Renal cortex interstitium (tissue), 11 donors: ENCODE results near the gene ITGB1BP2. TPM values are rescaled to one million over a fixed set of nuclear protein-coding genes. Genes with fewer than 3 reads are reported as not detected.
A peak's percentile ranks its signal among the peaks of the same experiment; 100 is the strongest.
"Not testable (repeated sequence)": the region's sequence is repeated elsewhere in the genome, so short reads cannot be mapped to it uniquely, and the experiment has no call there.

Experiments
- DNase-seq, 11 donors: peaks; one replicate each; pipeline ENCODE4 v3.0.0-alpha.2; 2013; ENCODE audit warnings: low read depth in 9 of 11, low spot score in 4 of 11; ENCODE audit errors: extremely low read depth in 1 of 11
- polyA plus RNA-seq, 3 donors: library from polyadenylated mRNA; unstranded; fragments of 120-200 nt; gene quantifications; one replicate each; pipeline ENCODE4 v1.2.1, GENCODE V29; 2013; ENCODE audit not compliant: insufficient read length in 3 of 3

Gene ITGB1BP2
- polyA plus RNA-seq, 3 donors, result 1.3 to 1.7 (median 1.5) TPM

DNA sequence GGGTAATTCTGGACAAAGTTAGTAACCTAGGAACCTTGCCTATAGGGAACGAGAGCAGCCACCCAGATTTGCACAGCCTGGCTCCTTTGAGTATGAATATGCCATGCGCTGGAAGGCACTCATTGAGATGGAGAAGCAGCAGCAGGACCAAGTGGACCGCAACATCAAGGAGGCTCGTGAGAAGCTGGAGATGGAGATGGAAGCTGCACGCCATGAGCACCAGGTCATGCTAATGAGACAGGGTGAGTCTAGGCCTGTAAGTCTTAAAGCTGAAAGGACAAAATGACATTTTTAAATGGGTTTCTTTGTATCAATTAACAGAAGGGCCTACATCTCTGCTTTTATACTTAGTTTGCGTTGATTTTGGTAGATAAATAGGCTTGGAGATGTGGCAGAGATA is 4.7 kb upstream of the ITGB1BP2 start:
- no peak for DNase-seq

DNA sequence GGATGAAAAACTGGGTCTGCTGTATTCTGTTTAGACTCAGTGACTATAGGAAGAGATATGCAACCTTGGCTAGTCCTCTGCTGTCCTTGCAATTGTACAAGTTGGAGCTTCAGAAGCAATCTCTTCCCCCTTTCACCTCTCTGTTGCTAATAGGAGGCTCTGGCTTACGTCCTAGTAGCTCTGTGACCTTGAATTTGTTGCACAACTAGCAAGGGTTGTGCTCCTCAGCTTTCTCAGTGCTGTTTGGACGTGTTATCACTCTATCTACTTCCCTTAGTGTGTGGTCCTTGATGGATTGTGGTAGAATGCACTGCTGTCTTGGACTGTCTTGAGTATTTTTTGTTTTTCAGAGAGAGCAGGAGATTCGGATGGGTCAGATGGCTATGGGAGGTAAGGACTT is 3.4 kb upstream of the ITGB1BP2 start:
- no peak for DNase-seq

DNA sequence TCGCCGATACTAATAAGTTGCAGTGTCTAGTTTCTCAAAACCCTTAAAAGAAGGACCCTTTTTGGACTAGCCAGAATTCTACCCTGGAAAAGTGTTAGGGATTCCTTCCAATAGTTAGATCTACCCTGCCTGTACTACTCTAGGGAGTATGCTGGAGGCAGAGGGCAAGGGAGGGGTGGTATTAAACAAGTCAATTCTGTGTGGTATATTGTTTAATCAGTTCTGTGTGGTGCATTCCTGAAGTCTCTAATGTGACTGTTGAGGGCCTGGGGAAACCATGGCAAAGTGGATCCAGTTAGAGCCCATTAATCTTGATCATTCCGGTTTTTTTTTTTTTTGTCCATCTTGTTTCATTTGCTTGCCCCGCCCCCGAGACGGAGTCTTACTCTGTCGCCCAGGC is 1.5 kb upstream of the ITGB1BP2 start:
- not testable (repeated sequence) for DNase-seq

DNA sequence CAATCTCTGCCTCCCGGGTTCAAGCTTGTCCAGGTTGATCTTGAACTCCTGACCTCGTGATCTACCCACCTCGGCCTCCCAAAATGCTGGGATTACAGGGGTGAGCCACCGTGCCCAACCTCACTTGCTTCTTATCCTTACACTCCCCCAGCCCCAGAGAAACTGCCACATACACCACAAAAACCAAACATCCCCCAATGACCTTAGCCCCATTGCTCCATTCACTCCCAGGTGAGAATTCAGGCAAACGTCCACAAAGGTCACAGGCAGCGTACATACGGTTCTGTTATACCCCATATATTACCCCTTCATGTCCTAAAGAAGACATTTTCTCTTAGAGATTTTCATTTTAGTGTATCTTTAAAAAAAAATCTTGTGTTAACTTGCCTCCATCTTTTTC is 1.1 kb upstream of the ITGB1BP2 start:
- DNase-seq, result not testable (repeated sequence)

DNA sequence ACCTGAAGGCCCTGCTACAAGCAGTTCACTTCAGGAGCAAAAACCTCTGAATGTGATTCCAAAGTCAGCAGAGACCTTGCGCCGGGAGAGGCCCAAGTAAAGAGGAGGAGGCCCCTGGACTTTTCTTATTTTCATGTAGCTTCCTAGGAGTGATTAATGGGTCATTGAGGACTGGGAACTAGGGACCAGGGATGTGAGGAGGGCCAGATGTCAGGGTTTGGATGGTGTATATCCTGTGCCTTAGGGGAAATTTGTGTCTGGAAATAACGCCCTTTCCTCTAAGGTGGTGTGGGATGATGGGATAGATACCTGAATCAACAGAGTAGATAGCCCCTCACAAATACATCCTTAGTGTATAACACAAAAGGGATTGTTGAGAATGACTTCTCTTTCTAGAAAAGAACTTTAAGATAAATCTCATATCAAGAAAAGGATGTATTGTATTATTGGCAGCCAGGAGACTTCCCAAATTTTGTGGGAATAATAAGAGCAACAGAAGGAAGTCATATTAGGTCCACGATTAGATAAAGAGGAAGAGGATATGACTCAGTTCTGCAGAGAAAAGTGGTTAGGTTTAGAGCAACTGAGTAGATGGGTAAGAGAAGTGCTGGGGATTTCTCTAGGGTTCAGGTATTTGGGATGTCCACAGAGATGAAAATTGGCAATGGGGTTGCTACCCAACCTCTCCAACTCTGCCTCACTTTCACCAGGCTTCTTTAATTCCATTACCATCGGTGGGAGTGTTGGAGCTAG is 1.1 kb downstream of the ITGB1BP2 start:
- no peak for DNase-seq

DNA sequence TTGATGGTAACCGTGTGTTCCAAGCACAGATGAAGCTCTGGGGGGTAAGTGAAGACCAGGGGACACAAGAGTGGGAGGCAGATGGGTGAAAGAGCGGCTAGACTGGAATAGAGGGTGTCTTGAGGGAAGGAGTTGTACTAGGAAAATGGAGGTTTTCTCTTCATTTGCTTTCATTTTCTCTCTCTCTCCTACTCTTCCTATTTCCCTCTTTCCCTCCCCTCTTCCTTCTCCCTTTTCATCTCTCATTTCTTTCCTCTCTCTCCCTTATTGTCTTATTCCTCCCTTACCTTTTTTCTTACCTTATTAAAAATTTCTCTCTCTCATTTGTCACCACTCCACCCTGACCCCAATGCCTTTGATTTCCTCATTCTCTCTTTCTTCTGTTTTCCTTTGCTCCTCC is 3.0 kb downstream of the ITGB1BP2 start:
- DNase-seq, result no peak

DNA sequence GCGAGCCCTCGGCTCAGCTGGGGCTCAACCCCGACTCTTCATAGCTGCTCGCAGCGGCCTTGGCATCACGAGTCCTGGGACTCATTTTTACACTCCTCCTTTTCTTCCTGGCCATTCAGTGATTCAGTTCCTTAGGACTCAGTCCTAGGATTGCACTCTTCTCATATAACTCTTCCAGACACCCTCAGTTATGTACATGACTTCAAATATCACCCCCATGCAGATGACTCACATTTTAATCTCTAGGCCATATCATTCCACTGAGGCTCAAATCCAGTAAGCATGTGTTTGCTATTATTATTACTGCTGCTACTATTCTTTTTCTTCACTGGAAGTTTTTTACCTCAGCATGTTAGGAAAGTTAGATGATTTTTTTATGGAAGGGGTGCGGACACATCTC is 14.4 kb downstream of the ITGB1BP2 start:
- DNase-seq, result no peak

DNA sequence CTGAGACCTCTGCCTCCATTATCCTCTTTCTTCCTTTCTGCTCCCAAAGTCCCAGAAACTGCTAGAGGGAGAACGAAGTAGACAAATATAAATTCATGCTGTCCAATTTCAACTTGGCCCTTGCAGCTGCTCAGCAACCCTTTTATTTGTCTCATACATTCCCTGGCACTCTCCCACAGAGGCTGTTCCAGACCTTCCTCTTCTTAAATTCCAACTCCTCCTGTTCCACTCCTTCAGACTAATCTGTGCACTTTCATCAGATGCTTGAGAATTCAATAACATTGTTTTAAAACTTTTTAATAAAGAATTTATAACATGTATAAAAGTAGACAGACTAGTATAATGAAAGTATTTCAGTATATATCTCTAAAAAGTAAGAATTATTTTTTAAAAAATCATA is 15.4 kb downstream of the ITGB1BP2 start:
- not testable (repeated sequence) for DNase-seq

DNA sequence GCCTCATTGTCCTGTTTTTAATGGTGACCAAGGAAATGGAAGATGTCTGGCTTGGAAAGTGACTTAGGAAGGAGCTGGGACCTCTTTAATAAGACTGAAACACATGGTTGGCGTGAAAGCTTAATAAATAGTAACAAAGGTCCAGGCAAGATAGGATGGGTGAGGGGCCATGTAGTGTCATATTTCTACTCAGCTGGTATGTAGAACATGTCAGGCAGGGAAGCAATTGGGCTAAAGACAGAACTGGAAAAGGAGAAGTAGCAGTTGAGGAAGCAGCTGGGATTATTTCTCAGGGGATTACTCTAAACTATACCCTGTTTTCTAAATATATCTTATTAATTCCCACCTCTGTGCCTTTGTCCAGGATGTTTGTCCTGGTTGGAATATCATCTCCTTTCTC is 18.6 kb downstream of the ITGB1BP2 start:
- DNase-seq, result no peak

DNA sequence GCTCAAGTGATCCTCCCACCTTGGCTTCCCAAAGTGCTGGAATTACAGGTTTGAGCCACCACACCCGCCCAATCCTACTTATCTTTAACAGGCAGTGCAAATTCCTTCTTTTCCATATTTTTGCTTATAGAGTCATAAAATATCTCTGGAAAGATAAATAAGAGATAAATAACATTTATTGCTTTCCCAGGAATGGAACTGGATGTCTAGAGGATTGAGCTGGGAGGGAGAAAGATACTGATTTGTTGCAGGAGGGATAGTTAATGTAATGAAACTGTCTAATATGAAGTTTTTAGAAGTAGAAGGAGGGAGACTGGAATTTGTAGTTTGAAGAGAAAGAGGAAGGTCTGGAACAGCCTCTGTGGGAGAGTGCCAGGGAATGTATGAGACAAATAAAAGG is 20.2 kb downstream of the ITGB1BP2 start:
- DNase-seq, result peak in 4 of 11 donors; percentile 7 to 18 (median 15)

DNA sequence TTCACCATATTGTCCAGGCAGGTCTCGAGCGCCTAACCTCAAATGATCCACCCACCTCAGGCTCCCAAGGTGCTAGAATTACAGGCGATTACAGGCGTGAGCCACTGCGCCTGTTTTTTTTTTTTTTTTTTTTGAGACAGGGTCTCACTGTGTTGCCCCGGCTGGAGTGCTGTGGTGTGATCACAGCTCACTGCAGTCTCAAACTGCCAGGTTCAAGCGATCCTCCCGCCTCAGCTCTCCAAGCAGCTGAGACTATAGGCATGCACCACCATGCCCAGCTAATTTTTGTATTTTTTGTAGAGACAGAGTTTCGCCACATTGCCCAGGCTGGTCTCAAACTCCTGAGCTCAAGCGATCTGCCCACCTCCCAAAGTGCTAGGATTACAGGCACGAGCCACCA is 22.9 kb downstream of the ITGB1BP2 start:
- not testable (repeated sequence) for DNase-seq

DNA sequence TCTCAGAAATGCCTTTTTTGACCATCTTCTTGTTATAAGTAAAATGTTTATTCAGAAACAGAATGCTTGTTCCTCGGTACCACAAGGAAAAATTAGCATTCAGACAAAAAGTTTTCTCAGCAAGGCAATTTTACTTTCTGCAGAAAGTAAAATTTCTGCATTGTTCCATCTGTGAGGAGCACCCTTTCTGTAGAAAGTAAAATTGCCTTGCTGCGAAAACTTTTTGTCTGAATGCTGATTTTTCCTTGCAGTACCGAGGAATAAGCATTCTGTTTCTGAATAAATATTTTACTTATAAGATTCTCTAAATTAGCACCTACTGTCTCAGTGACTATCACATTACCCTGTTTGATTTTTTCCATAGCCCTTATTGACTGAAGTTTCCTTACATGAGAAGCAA is 24.8 kb downstream of the ITGB1BP2 start:
- DNase-seq, result no peak

DNA sequence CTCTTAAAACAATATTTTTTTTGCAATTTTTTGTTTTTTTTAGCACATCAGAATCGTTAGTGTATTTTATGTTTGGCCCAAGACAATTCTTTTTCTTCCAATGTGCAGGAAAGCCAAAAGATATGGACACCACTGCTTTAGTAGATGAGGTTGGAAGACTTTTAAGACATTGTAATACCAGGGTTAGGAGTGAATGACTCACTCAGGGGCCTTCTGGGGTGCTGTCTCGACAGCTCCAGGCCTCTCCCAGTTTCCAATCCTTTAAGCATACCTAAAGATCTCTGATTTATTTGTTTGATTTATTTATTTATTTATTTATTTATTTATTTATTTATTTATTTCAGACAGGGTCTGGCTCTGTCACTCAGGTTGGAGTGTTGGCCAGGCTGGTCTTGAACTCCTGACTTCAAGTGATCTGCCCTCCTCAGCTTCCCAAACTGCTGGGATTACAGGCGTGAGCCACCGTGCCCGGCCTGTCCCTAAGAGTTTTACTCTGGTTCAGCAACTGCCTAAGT is 47.7 kb downstream of the ITGB1BP2 start:
- DNase-seq, result not testable (repeated sequence)

DNA sequence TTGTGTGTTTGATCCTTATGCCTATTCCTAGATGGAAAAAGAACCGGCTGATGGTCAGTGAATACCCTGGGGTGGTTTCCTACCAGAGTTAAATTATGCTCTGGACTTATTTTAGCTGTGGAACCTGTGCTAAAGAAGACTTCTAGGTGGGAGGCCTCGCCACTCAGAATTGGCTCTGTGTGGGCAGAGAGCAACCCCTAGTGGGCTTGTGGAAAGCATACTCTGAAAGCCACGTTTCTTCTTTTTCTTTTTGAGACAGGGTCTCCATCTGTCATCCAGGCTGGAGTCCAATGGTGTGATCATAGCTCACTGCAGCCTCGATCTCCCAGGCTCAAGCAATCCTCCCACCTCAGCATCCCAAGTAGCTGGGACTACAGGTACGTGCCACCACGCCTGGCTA is 48.3 kb downstream of the ITGB1BP2 start:
- DNase-seq, result not testable (repeated sequence)

DNA sequence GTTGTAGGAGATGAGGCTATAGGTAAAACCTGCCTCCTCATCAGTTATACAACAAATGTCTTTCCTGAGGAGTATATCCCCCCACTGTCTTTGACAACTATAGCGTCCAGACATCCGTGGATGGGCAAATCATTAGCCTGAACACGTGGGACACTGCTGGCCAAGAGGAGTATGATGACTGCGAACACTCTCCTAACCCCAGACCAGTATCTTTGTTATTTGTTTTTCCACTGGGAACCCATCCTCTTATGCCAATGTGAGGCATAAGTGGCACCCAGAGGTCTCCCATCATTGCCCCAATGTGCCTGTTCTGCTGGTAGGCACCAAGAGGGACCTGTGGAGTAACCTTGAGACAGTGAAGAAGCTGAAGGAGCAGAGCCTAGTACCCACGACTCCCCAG is 50.9 kb downstream of the ITGB1BP2 start:
- DNase-seq, result not testable (repeated sequence)

Other genes starting within 250 kb of the ITGB1BP2 start
- 10 to 100 TPM; 49.2 to 56.4 (median 54.7) TPM for gene SNX12, start 233.4 kb upstream of the ITGB1BP2 start, polyA plus RNA-seq
- 10 to 100 TPM; 22.9 to 25.3 (median 24.7) TPM for gene FOXO4, start 205.9 kb upstream of the ITGB1BP2 start, polyA plus RNA-seq
- gene CXorf65, start 195.0 kb upstream of the ITGB1BP2 start, polyA plus RNA-seq, result not detected
- 1 to 10 TPM in 2 of 3 donors, under 1 TPM in 1; 1.00 to 1.4 (median 1.2) TPM for gene IL2RG, start 190.2 kb upstream of the ITGB1BP2 start, polyA plus RNA-seq
- 10 to 100 TPM; 35.7 to 53.1 (median 47.8) TPM for gene MED12, start 183.2 kb upstream of the ITGB1BP2 start, polyA plus RNA-seq
- 1 to 10 TPM; 3.9 to 6.3 (median 4.0) TPM for gene NLGN3, start 156.9 kb upstream of the ITGB1BP2 start, polyA plus RNA-seq
- 10 to 100 TPM; 46.9 to 49.7 (median 48.5) TPM for gene GJB1, start 78.5 kb upstream of the ITGB1BP2 start, polyA plus RNA-seq
- 10 to 100 TPM; 65.4 to 69.1 (median 66.1) TPM for gene ZMYM3, start 47.6 kb upstream of the ITGB1BP2 start, polyA plus RNA-seq
- 100 to 1,000 TPM; 614 to 679 (median 636) TPM for gene NONO, start 18.1 kb upstream of the ITGB1BP2 start, polyA plus RNA-seq
- 10 to 100 TPM; 43.0 to 45.8 (median 45.2) TPM for gene TAF1, start 64.6 kb downstream of the ITGB1BP2 start, polyA plus RNA-seq
- gene OGT, start 231.4 kb downstream of the ITGB1BP2 start, polyA plus RNA-seq, result 100 to 1,000 TPM; 185 to 346 (median 219) TPM